GM21528 (cell line): ENCODE measurements around the gene AFG1L.
"Not testable (repeated sequence)": the region's sequence is repeated elsewhere in the genome, so short reads cannot be mapped to it uniquely, and the experiment has no call there.

Experiments used
- ATAC-seq: cut with Tn5 transposase; IDR thresholded peaks from one replicate; pipeline ENCODE4 v1.9.1; 2021; ENCODE audit warnings: mild to moderate bottlenecking, moderate library complexity; ENCODE audit not compliant: unreplicated experiment, low FRiP score

The AFG1L gene

GRCh38 chr6:108287373-108287772, 7.5 kb upstream of the AFG1L start:
- no peak for ATAC-seq

GRCh38 chr6:108288742-108289141, 6.1 kb upstream of the AFG1L start:
- ATAC-seq, result no peak

GRCh38 chr6:108291091-108291490, 3.8 kb upstream of the AFG1L start:
- no peak for ATAC-seq

GRCh38 chr6:108292561-108292960, 2.3 kb upstream of the AFG1L start:
- ATAC-seq, result not testable (repeated sequence)

GRCh38 chr6:108293527-108294296, 1.1 kb upstream of the AFG1L start:
- ATAC-seq, result no peak

- ATAC-seq, result peak; percentile 34
These were observed 542 bp upstream of the AFG1L start for GRCh38 chr6:108294297-108294726.

GRCh38 chr6:108295676-108296075, 822 bp downstream of the AFG1L start:
- no peak for ATAC-seq

- no peak for ATAC-seq
These were observed 7.5 kb downstream of the AFG1L start for GRCh38 chr6:108302386-108302785.

- no peak for ATAC-seq
These were observed 9.8 kb downstream of the AFG1L start for GRCh38 chr6:108304646-108305045.

GRCh38 chr6:108308641-108309040, 13.8 kb downstream of the AFG1L start:
- ATAC-seq, result not testable (repeated sequence)

- ATAC-seq, result no peak
These were observed 15.0 kb downstream of the AFG1L start for GRCh38 chr6:108309844-108310243.

- ATAC-seq, result no peak
These were observed 17.8 kb downstream of the AFG1L start for GRCh38 chr6:108312605-108313004.

GRCh38 chr6:108321253-108321747, 26.4 kb downstream of the AFG1L start:
- ATAC-seq, result no peak

- ATAC-seq, result no peak
These were observed 27.9 kb downstream of the AFG1L start for GRCh38 chr6:108322728-108323127.

- no peak for ATAC-seq
These were observed 29.0 kb downstream of the AFG1L start for GRCh38 chr6:108323710-108324466.

GRCh38 chr6:108330221-108330785, 35.4 kb downstream of the AFG1L start:
- ATAC-seq, result not testable (repeated sequence)

- no peak for ATAC-seq
These were observed 36.0 kb downstream of the AFG1L start for GRCh38 chr6:108330806-108331205.

- ATAC-seq, result no peak
These were observed 37.1 kb downstream of the AFG1L start for GRCh38 chr6:108331982-108332381.

GRCh38 chr6:108336971-108337370, 42.1 kb downstream of the AFG1L start:
- ATAC-seq, result no peak

- ATAC-seq, result no peak
These were observed 42.9 kb downstream of the AFG1L start for GRCh38 chr6:108337721-108338120.

- ATAC-seq, result no peak
These were observed 46.5 kb downstream of the AFG1L start for GRCh38 chr6:108341372-108341771.
